CD14-positive monocyte (primary cell): ENCODE results near the gene SUCNR1. TPM values are rescaled to one million over a fixed set of nuclear protein-coding genes. Genes with fewer than 3 reads are reported as not detected.
A peak's percentile ranks its signal among the peaks of the same experiment; 100 is the strongest.

Experiments used
- DNase-seq, 3 donors: peaks; one replicate each; pipeline ENCODE4 v3.0.0-alpha.2; 2011 to 2022
- H2AFZ ChIP-seq: 2 replicates; pipeline ENCODE4 v1.6.0; 2012; ENCODE audit warnings: mild to moderate bottlenecking, low read depth, low read length, inconsistent platforms; ENCODE audit not compliant: insufficient read depth, poor library complexity, severe bottlenecking
- H3K27ac ChIP-seq, 2 donors: 1 replicate in 1 of 2; 2 replicates in 1 of 2; pipeline ENCODE4 v1.5.1; 2012 to 2013; ENCODE audit warnings: low read length in 2 of 2, control low read depth in 1 of 2, inconsistent platforms in 1 of 2, low read depth in 1 of 2, mild to moderate bottlenecking in 1 of 2
- H3K27me3 ChIP-seq, 2 donors: one replicate each; pipeline versions ENCODE4 v1.6.0 to v1.6.1; 2011 to 2013; ENCODE audit warnings: low read length in 2 of 2; ENCODE audit not compliant: control insufficient read depth in 2 of 2, insufficient read depth in 2 of 2
- H3K36me3 ChIP-seq, 2 donors: replicated peaks in 1 of 2; 1 replicate in 1 of 2; 2 replicates in 1 of 2; pipeline versions ENCODE4 v1.5.1 to v1.6.1; 2012 to 2013; ENCODE audit warnings: low read length in 2 of 2, control low read depth in 1 of 2, inconsistent platforms in 1 of 2, mild to moderate bottlenecking in 1 of 2; ENCODE audit not compliant: insufficient read depth in 2 of 2, control insufficient read depth in 1 of 2
- H3K4me1 ChIP-seq, 2 donors: 1 replicate in 1 of 2; 2 replicates in 1 of 2; pipeline versions ENCODE4 v1.5.1 to v1.6.1; 2012 to 2013; ENCODE audit warnings: low read length in 2 of 2, control low read depth in 1 of 2, inconsistent platforms in 1 of 2, mild to moderate bottlenecking in 1 of 2, moderate library complexity in 1 of 2; ENCODE audit not compliant: insufficient read depth in 2 of 2, control insufficient read depth in 1 of 2
- H3K4me2 ChIP-seq: replicated peaks from 2 replicates; pipeline ENCODE3; 2012; ENCODE audit warnings: low read length, moderate library complexity, mild to moderate bottlenecking; ENCODE audit not compliant: poor library complexity, severe bottlenecking; ENCODE audit errors: extremely low read depth
- H3K4me3 ChIP-seq, 3 experiments: fragments of 200-600 bp in 1 of 3; sonication (generic) in 1 of 3; replicated peaks in 1 of 3; 1 replicate in 2 of 3; 2 replicates in 1 of 3; pipeline ENCODE4 v1.5.1; 2011 to 2013; ENCODE audit warnings: low read length in 3 of 3, mild to moderate bottlenecking in 3 of 3, control low read depth in 2 of 3, low read depth in 2 of 3, inconsistent platforms in 1 of 3, moderate library complexity in 1 of 3
- H3K79me2 ChIP-seq: 2 replicates; pipeline ENCODE4 v1.6.0; 2012; ENCODE audit warnings: mild to moderate bottlenecking, control low read depth, inconsistent platforms, low read length, moderate library complexity; ENCODE audit not compliant: insufficient read depth
- H3K9ac ChIP-seq: 2 replicates; pipeline ENCODE4 v1.6.0; 2017; ENCODE audit warnings: low read length, mild to moderate bottlenecking; ENCODE audit not compliant: insufficient read depth, poor library complexity, severe bottlenecking
- H3K9me3 ChIP-seq, 2 donors: replicated peaks in 1 of 2; 1 replicate in 1 of 2; 2 replicates in 1 of 2; pipeline versions ENCODE4 v1.5.1 to v1.6.1; 2012 to 2013; ENCODE audit warnings: low read length in 2 of 2, control low read depth in 1 of 2; ENCODE audit not compliant: control insufficient read depth in 1 of 2, insufficient read depth in 1 of 2
- H4K20me1 ChIP-seq: 2 replicates; pipeline ENCODE4 v1.6.0; 2012; ENCODE audit warnings: mild to moderate bottlenecking, low read length, control low read depth, moderate library complexity; ENCODE audit not compliant: insufficient read depth
- H3K27ac Mint-ChIP-seq, 7 donors: one replicate each; pipeline ENCODE4 v1.8.0; 2020; ENCODE audit warnings: mild to moderate bottlenecking in 7 of 7, mixed read lengths in 7 of 7, moderate library complexity in 6 of 7, inconsistent platforms in 2 of 7
- H3K27me3 Mint-ChIP-seq, 3 donors: one replicate each; pipeline ENCODE4 v1.8.0; 2021 to 2022; ENCODE audit warnings: low read depth in 3 of 3, mild to moderate bottlenecking in 3 of 3, mixed read lengths in 3 of 3, moderate library complexity in 3 of 3, inconsistent platforms in 1 of 3
- H3K36me3 Mint-ChIP-seq, 2 donors: one replicate each; pipeline ENCODE4 v1.8.0; 2020; ENCODE audit warnings: mixed read lengths in 2 of 2, inconsistent platforms in 1 of 2, mild to moderate bottlenecking in 1 of 2
- H3K4me1 Mint-ChIP-seq: one replicate; pipeline ENCODE4 v1.8.0; 2020; ENCODE audit warnings: mild to moderate bottlenecking, mixed read lengths
- H3K4me3 Mint-ChIP-seq, 2 donors: one replicate each; pipeline ENCODE4 v1.8.0; 2020; ENCODE audit warnings: mild to moderate bottlenecking in 2 of 2, mixed read lengths in 2 of 2, moderate library complexity in 1 of 2
- H3K9me3 Mint-ChIP-seq, 7 donors: one replicate each; pipeline ENCODE4 v1.8.0; 2020 to 2022; ENCODE audit warnings: mixed read lengths in 7 of 7, mild to moderate bottlenecking in 6 of 7, moderate library complexity in 6 of 7, inconsistent platforms in 2 of 7
- CTCF ChIP-seq: fragments of 200-600 bp; IDR thresholded peaks from one replicate; pipeline ENCODE4 v1.8.0; 2022; ENCODE audit warnings: antibody characterized with exemption, mild to moderate bottlenecking
- WGBS: methylation state at CpG from one replicate; pipeline ENCODE4 v1.1.5; 2013; ENCODE audit warnings: missing lambda C conversion rate; ENCODE audit not compliant: insufficient coverage; 5-methylcytosine and 5-hydroxymethylcytosine counted together
- intact Hi-C, 2 donors: fragments of 100-400 bp; cut with micrococcal nuclease; formaldehyde crosslinking; loops; one replicate each; pipeline versions ENCODE4 v1.15.0 to v1.15.1; 2023
- polyA minus RNA-seq: library from RNA; depleted of rRNA, polyadenylated mRNA; stranded (reverse); fragments of >200 nt; gene quantifications from 2 replicates; pipeline ENCODE4 v1.2.3, GENCODE V29; 2012
- polyA plus RNA-seq, 3 donors: library from polyadenylated mRNA; depleted of rRNA in 1 of 3; unstranded in 2 of 3; stranded (reverse) in 1 of 3; fragments of 300-500 nt in 2 of 3; fragments of >200 nt in 1 of 3; fragmentation: Illumina TruSeq in 2 of 3; gene quantifications; 1 replicate in 2 of 3; 2 replicates in 1 of 3; pipeline ENCODE4 v1.2.3, GENCODE V29; 2012 to 2021
- total RNA-seq, 12 experiments: library from RNA in 1 of 12; stranded (reverse) in 1 of 12; fragments of 120-200 nt in 1 of 12; gene quantifications; one replicate each; pipeline ENCODE4 v1.2.4 and lab custom pipeline; 2013 to 2026; ENCODE audit warnings: mixed read lengths in 6 of 12, inconsistent platforms in 1 of 12

The SUCNR1 gene
- 0.71 TPM for total RNA-seq (2013)
- polyA plus RNA-seq (under 1 TPM; 0.09 to 0.28 (median 0.20) TPM), polyA minus RNA-seq (0.14 and 0.32 TPM in 2 replicates), total RNA-seq (lab: John Stamatoyannopoulos, UW) (1.2 to 19.8 (median 3.4) reads per million in 11 experiments)

GRCh38 chr3:151873398-151873797 is at the start of gene SUCNR1:
Gene SUCNR1, plus strand, starts transcription at chr3:151873643. Its CDS starts 6,250 bp downstream, at chr3:151879893.
- intact Hi-C loops = loop anchor here in 1 of 2 donors (10.0 kb wide), 1 partner anchor 699 kb away; no protein-coding TSS in a partner anchor
- Histone ChIP-seq H3K4me2 (peak within 1 kb of the TSS; percentile 28), H3K79me2 (peaks cover 7% of the 10 kb centered on the region), H3K4me1 (peaks cover 40 to 64% of the 10 kb centered on the region in 2 donors), H4K20me1 (no peaks in the 10 kb centered on the region), H3K27ac (peak within 1 kb of the TSS in 1 of 2 donors; percentile 69), H2AFZ (no peak within 1 kb of the TSS), H3K9me3 (no peaks in the 10 kb centered on the region), H3K9ac (no peak within 1 kb of the TSS), H3K36me3 (no peaks in the 10 kb centered on the region), H3K27me3 (no peaks in the 10 kb centered on the region), H3K4me3 (peak within 1 kb of the TSS in 1 of 3 experiments; percentile 5)
- no peaks in the 10 kb centered on the region for H3K36me3 Mint-ChIP-seq
- H3K4me1 Mint-ChIP-seq = peaks cover 30% of the 10 kb centered on the region
- H3K27ac Mint-ChIP-seq = peak within 1 kb of the TSS; percentile 78 to 93 (median 88)
- H3K27me3 Mint-ChIP-seq = no peaks in the 10 kb centered on the region
- no peaks in the 10 kb centered on the region for H3K9me3 Mint-ChIP-seq
- no peak for TF ChIP-seq CTCF
- no peak within 1 kb of the TSS for H3K4me3 Mint-ChIP-seq
- peak in 1 of 3 donors; percentile 24 for DNase-seq

- Mint-ChIP-seq H3K4me1 (peaks cover 3% of the 10 kb centered on the region), H3K27ac (no peak overlapping the region), H3K36me3 (no peaks in the 10 kb centered on the region), H3K27me3 (peaks cover 0 to 2% (median 0%) of the 10 kb centered on the region in 3 donors), H3K4me3 (no peak overlapping the region), H3K9me3 (peaks cover 0 to 4% (median 0%) of the 10 kb centered on the region in 7 donors)
- no CpG with 5 or more reads among the region's 3 CpGs for whole genome bisulfite sequencing
- Histone ChIP-seq H3K79me2 (no peaks in the 10 kb centered on the region), H3K4me1 (no peaks in the 10 kb centered on the region), H3K9ac (no peak overlapping the region), H3K27ac (no peak overlapping the region), H4K20me1 (no peaks in the 10 kb centered on the region), H3K4me3 (no peak overlapping the region), H3K36me3 (no peaks in the 10 kb centered on the region), H3K4me2 (no peak overlapping the region), H3K9me3 (no peaks in the 10 kb centered on the region), H3K27me3 (no peaks in the 10 kb centered on the region), H2AFZ (no peak overlapping the region)
- intact Hi-C loops = no loop called here
- peak in 2 of 3 donors; percentile 1 to 20 for DNase-seq
- no peak for TF ChIP-seq CTCF
Observed at GRCh38 chr3:151827816-151828215, 45.6 kb upstream of the SUCNR1 start.
